ENCODE data around the gene PLTP.

PLTP gene

DNA sequence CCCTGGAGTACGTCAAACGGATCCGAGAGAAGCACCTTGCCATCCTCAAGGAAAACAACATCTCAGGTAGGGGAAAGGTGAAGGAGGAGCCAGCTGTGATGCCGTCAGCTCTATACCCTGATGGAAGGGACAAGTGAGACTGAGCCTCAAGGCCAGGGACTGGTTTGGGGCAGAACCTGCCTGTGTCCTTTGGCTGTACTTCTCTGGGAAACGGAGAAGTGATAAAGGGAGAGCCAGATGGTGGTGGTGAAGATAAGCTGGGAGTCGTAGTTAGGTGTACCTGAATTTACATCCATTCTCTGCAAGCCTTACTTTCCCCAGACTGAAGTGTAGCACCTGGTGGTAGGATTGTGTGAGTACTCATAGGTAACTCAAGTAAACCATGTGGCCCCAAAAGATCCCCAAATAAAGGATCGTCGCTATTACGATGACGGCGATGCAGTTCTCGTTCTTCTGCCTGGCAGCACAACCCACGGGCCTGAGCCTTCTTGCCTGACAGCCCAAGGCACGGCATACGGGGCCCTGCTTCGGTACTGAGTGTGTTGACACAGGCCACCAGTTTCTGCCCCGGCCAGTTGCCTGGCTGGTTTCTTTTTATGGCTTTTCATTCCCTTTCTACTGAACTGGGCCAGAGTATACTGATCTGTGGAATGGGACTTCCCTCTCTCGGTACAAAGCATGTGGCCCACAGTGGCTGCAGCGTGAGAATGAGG is 33.2 kb upstream of the PLTP start:
- H3K4me1 Mint-ChIP-seq: no peaks in the 10 kb centered on the region
- no peaks in the 10 kb centered on the region for H3K27me3 Mint-ChIP-seq (ENCODE audit: low read depth)
- peaks cover 49% of the 10 kb centered on the region for H3K36me3 Mint-ChIP-seq (ENCODE audit: low read depth)
- H3K4me3 Mint-ChIP-seq: no peak overlapping the region
- H3K9me3 Mint-ChIP-seq: no peaks in the 10 kb centered on the region
- TF ChIP-seq, protein P1, sequence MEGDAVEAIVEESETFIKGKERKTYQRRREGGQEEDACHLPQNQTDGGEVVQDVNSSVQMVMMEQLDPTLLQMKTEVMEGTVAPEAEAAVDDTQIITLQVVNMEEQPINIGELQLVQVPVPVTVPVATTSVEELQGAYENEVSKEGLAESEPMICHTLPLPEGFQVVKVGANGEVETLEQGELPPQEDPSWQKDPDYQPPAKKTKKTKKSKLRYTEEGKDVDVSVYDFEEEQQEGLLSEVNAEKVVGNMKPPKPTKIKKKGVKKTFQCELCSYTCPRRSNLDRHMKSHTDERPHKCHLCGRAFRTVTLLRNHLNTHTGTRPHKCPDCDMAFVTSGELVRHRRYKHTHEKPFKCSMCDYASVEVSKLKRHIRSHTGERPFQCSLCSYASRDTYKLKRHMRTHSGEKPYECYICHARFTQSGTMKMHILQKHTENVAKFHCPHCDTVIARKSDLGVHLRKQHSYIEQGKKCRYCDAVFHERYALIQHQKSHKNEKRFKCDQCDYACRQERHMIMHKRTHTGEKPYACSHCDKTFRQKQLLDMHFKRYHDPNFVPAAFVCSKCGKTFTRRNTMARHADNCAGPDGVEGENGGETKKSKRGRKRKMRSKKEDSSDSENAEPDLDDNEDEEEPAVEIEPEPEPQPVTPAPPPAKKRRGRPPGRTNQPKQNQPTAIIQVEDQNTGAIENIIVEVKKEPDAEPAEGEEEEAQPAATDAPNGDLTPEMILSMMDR (IDR thresholded peaks at IDR 0.05; ENCODE audit: unreplicated experiment in 3 of 3): no peak
- H3K27ac Mint-ChIP-seq: no peak overlapping the region

DNA sequence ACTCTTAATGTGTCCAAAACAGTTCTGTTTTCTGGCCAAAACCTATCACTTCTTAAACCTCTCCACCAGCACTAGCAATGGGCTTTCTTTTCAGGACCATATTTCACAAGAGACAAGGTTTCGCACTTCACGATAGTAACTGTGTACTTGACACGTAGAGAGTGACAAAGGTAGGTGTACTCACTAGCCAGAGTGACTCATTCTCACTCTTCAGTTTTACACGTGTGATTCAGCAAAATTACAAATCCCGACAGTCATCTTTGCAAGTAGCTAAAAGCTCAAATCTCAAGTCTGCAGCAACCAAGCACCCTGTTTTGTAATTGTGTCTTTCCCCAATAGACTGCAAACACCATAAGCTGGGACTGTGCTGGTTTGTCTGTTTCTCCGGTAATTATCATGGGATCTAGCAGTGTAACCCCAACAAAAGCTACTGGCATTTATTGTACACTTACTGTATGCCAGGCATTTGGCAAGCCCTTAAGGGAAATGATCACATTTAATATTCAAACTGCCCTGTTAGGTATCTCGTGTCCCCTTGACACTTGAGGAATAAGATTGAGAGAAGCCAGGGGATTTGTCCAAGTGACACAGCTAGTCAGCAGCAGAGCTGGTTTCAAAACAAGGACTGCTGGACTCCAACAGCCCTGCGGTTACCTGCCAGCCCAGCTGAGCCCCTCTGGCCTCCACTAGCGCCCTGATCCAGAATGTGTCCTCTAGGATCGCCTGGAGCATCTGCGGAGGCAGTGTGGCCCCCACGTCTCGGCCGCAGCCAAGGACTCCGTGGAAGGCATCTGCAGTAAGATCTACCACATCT is 32.4 kb upstream of the PLTP start:
- Mint-ChIP-seq H3K36me3 (ENCODE audit: low read depth) (peaks cover 54% of the 10 kb centered on the region), H3K27me3 (ENCODE audit: low read depth) (no peaks in the 10 kb centered on the region)

DNA sequence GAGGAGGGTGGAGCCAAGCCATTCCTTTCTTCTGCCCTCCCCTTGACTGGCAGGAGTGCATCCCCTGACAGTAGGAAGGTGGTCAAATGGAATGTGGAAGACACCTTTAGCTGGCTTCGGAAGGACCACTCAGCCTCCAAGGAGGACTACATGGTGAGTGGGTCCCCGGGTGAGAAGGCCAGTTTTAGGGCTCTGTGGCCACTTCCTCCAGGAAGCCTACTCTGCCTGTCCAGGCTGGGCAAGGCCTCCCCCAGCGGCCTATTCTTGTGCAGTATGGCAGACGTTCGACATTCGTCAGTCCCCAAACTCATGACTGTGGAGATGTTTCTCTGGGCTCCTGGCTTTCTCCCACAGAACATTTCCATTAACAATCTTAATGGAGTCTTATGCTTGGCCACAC is 31.7 kb upstream of the PLTP start:
- Mint-ChIP-seq H3K4me1 (no peaks in the 10 kb centered on the region), H3K27ac (no peak overlapping the region), H3K4me3 (no peak overlapping the region), H3K9me3 (no peaks in the 10 kb centered on the region), H3K36me3 (ENCODE audit: low read depth) (peaks cover 53% of the 10 kb centered on the region), H3K27me3 (ENCODE audit: low read depth) (no peaks in the 10 kb centered on the region)
- TF ChIP-seq, protein P1 (IDR thresholded peaks at IDR 0.05; ENCODE audit: unreplicated experiment in 3 of 3): no peak

More for the DNA sequence above, 32.4 kb upstream of the PLTP start:
- TF ChIP-seq, protein P1 (IDR thresholded peaks at IDR 0.05; ENCODE audit: unreplicated experiment in 3 of 3): no peak
- Mint-ChIP-seq H3K9me3 (no peaks in the 10 kb centered on the region), H3K27ac (no peak overlapping the region), H3K4me1 (no peaks in the 10 kb centered on the region), H3K4me3 (no peak overlapping the region)

DNA sequence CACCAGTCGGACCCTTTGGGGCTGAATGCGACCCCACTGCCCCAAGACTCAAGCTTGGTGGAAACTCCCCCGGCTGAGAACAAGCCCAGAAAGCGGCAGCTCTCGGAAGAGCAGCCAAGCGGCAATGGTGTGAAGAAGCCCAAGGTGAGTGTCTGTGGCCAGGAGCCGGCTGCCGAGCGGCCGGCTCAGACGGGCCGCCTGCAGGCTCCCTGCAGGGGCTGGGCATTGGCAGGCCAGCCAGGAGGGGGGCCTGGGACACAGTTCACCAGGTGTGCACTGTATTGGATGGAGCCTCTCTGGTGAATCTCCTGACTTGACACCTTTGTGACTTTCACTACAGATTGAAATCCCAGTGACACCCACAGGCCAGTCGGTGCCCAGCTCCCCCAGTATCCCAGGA is 28.5 kb upstream of the PLTP start:
- H3K27me3 Mint-ChIP-seq (ENCODE audit: low read depth): no peaks in the 10 kb centered on the region
- peaks cover 9% of the 10 kb centered on the region for H3K4me1 Mint-ChIP-seq
- H3K27ac Mint-ChIP-seq: no peak overlapping the region
- H3K36me3 Mint-ChIP-seq (ENCODE audit: low read depth): peaks cover 58% of the 10 kb centered on the region
- no peak overlapping the region for H3K4me3 Mint-ChIP-seq
- no peaks in the 10 kb centered on the region for H3K9me3 Mint-ChIP-seq
- TF ChIP-seq, protein P1 (IDR thresholded peaks at IDR 0.05; ENCODE audit: unreplicated experiment in 3 of 3): no peak

DNA sequence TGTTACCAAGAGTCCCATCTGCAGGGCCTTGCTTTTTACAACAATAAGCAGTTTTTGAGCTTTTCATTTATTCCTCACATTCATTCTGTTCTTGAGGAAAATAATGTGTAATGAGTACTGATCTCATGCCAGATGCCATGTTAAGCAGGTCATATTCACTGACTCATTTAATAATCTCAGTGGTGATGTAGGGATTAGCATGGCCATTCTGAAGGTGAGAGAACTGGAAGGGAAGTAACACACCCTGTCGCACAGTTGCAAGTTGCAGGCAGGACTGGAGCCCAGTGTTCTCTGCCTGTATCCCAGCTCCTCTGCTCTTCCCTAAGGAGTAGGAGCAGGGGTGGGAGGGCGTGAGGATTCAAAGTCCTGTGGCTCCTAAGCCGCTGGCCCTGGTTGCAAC is 28.1 kb upstream of the PLTP start:
- Mint-ChIP-seq H3K36me3 (ENCODE audit: low read depth) (peaks cover 54% of the 10 kb centered on the region), H3K27ac (no peak overlapping the region), H3K4me1 (peaks cover 12% of the 10 kb centered on the region), H3K4me3 (no peak overlapping the region), H3K9me3 (no peaks in the 10 kb centered on the region), H3K27me3 (ENCODE audit: low read depth) (no peaks in the 10 kb centered on the region)
- TF ChIP-seq, protein P1 (IDR thresholded peaks at IDR 0.05; ENCODE audit: unreplicated experiment in 3 of 3): no peak

Data from nephron (organoid).